Measurements from ENCODE around the gene CD302. TPM values are rescaled to one million over a fixed set of nuclear protein-coding genes. Genes with fewer than 3 reads are reported as not detected.

CD302 gene
- total and polyA plus RNA-seq, 2 of the 8 experiments (the other 6 are each of a cell fraction or from before 2014, with no cell fraction given), result 0.76 to 0.79 TPM

DNA sequence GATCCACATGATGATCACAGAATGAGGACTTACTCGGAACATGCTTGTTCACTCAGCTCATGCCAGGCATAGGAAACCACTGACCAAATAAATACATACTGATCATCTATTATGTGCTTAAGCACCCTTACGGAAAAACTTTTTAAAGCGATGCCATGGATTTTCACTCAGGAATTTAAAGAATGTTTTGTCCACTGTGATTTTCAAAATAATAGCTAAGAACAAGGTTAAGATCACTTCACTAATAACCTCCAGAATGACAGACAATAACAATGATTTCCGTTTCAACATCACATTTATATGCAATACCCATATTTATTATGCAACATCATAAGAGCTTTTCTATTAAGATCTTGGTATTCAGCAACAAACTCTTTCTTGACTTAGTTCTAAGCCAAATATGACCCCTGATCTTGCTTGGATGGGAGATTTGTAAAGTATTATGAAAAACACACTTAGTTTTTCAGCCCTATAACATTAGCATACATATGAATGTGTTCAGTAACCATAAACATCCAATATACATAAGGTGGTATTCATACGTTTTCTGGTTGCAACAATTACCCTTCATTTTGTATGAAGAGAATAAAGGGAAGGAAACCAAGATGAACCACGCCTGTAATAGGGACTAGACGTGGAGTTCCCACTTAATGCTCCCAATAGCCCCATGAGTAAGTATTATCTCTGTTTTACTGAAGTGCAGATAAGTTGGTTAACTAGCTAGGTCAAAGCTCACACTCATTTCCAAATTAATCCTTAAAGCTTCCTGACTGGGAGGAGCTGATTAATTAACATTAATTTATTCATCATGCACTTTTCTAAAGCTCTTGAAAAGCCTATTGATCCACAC lies 1.9 kb downstream of the CD302 start:
- Histone ChIP-seq H2AFZ (ENCODE audit: low read length) (no peak overlapping the region), H4K8ac (ENCODE audit: extremely low read depth, insufficient read depth, low read length) (no peak overlapping the region), H3K27me3 (replicated peaks in 1 of 4; ENCODE audit: control insufficient read depth in 3 of 4, extremely low read depth in 1 of 4, insufficient read depth in 3 of 4, low read length in 3 of 4) (peaks cover 9 to 27% (median 25%) of the 10 kb centered on the region in 4 experiments), H3K23me2 (ENCODE audit: low read depth, low read length) (peaks cover 4% of the 10 kb centered on the region; the same call in 1 of the 2 replicates), H4K20me1 (replicated peaks in 1 of 2; ENCODE audit: control insufficient read depth in 1 of 2, insufficient read depth in 2 of 2, low read length in 2 of 2) (no peaks in the 10 kb centered on the region), H3K56ac (replicated peaks; ENCODE audit: insufficient read length, low read depth, low read length) (no peak overlapping the region), H3K27ac (ENCODE audit: low read depth, low read length) (no peak overlapping the region), H3K9ac (replicated peaks in 1 of 4; ENCODE audit: extremely low read depth in 1 of 4, low read depth in 3 of 4, low read length in 3 of 4) (no peak overlapping the region; a peak in 1 of 7 replicates), H2BK120ac (replicated peaks; ENCODE audit: low read depth, low read length) (no peak overlapping the region), H3K79me2 (ENCODE audit: control insufficient read depth in 1 of 2, insufficient read depth in 2 of 2, low read length in 2 of 2) (no peaks in the 10 kb centered on the region), H2BK12ac (ENCODE audit: low read depth, low read length) (no peak overlapping the region), H3K79me1 (ENCODE audit: low read depth, low read length) (no peaks in the 10 kb centered on the region), H4K5ac (ENCODE audit: insufficient read length, low read depth, low read length) (no peak overlapping the region), H3K9me3 (ENCODE audit: insufficient read depth in 2 of 2, low read depth in 1 of 2, low read length in 1 of 2) (no peaks in the 10 kb centered on the region), H3K23ac (ENCODE audit: insufficient read length) (no peak overlapping the region), H3K18ac (ENCODE audit: extremely low read depth, low read length) (no peak overlapping the region), H3K4ac (replicated peaks; ENCODE audit: insufficient read length, low read depth, low read length) (no peak overlapping the region), H2BK15ac (ENCODE audit: low read length) (no peak overlapping the region), H2BK5ac (ENCODE audit: low read depth, low read length) (no peak overlapping the region), H4K91ac (replicated peaks; ENCODE audit: insufficient read length, low read length) (no peak overlapping the region), H3K4me2 (ENCODE audit: insufficient read depth in 1 of 2, low read depth in 2 of 2, low read length in 2 of 2) (no peak overlapping the region), H2AK5ac (ENCODE audit: low read depth, low read length) (no peak overlapping the region), H2BK20ac (ENCODE audit: low read length) (no peak overlapping the region), H3K14ac (ENCODE audit: insufficient read length) (no peak overlapping the region), H3K36me3 (ENCODE audit: control insufficient read depth in 2 of 4, insufficient read depth in 4 of 4, low read length in 3 of 4) (no peaks in the 10 kb centered on the region), H3K4me1 (replicated peaks in 1 of 4; ENCODE audit: control insufficient read depth in 3 of 4, insufficient read depth in 4 of 4, low read length in 3 of 4) (peaks cover 0 to 4% (median 1%) of the 10 kb centered on the region in 4 experiments; a peak in 6 of 7 replicates), H3K4me3 (ENCODE audit: extremely low read depth in 1 of 4, insufficient read depth in 2 of 4, low read depth in 3 of 4, low read length in 4 of 4) (no peak overlapping the region)
- WGBS, 2 experiments (ENCODE audit: extremely low coverage in 1 of 2, insufficient coverage in 1 of 2, insufficient read length in 1 of 2, insufficient replicate concordance in 2 of 2, low coverage in 1 of 2, low lambda C conversion rate in 2 of 2, missing lambda C conversion rate in 1 of 2), result 82% methylated on average over 7 of the region's 7 CpGs; no CpG with 5 or more reads in 1 of the 2 experiments
- no peak for DNase-seq (ENCODE audit: low read depth in 1 of 2, low spot score in 2 of 2)
- CTCF ChIA-PET (ENCODE audit: partially characterized antibody), result interaction anchor here (0.6 to 4.1 kb wide), 4 partner anchors 11 to 892 kb away, joined by 3 to 21 read pairs (median 3); no protein-coding TSS in a partner anchor
- FAIRE-seq, result no peak
- no peak for TF ChIP-seq YY1 (IDR thresholded peaks at IDR 0.05; ENCODE audit: low read depth, low read length)
- no peak for TF ChIP-seq EGR1 (IDR thresholded peaks at IDR 0.05; ENCODE audit: borderline replicate concordance, low read depth, low read length)
- no peak for TF ChIP-seq SRF (IDR thresholded peaks at IDR 0.05; ENCODE audit: low read depth, low read length)
- no peak for TF ChIP-seq NANOG (IDR thresholded peaks at IDR 0.05; ENCODE audit: insufficient read depth, low read depth, low read length, poor library complexity, severe bottlenecking)
- no peak for TF ChIP-seq BCL11A (IDR thresholded peaks at IDR 0.05; ENCODE audit: low read depth in 2 of 2, low read length in 2 of 2)
- no peak for TF ChIP-seq CBX5 (IDR thresholded peaks at IDR 0.05; ENCODE audit: low read depth, low read length)
- TF ChIP-seq ASH2L (IDR thresholded peaks at IDR 0.05; ENCODE audit: low read length), result no peak
- TF ChIP-seq EZH2 (IDR thresholded peaks at IDR 0.05; ENCODE audit: low read depth, low read length, severe bottlenecking), result no peak
- TF ChIP-seq TCF12 (IDR thresholded peaks at IDR 0.05; ENCODE audit: low read depth, low read length), result no peak
- no peak for TF ChIP-seq RXRA (IDR thresholded peaks at IDR 0.05; ENCODE audit: insufficient read depth, low read depth, low read length)
- TF ChIP-seq SUZ12 (IDR thresholded peaks at IDR 0.05; ENCODE audit: low read length), result no peak
- POLR2A ChIA-PET (ENCODE audit: partially characterized antibody), result interaction anchor here (0.8 to 1.5 kb wide), 4 partner anchors 9 to 200 kb away, joined by 3 to 5 read pairs (median 3); no protein-coding TSS in a partner anchor
